Mesenchymal stem cell (in vitro differentiated cells and primary cell): ENCODE data around the gene INPP5A.

Experiments used
- DNase-seq: peaks from one replicate; pipeline ENCODE4 v3.0.0-alpha.2; 2013
- H2AFZ ChIP-seq: one replicate; pipeline ENCODE4 v1.6.1; 2013; ENCODE audit warnings: low read depth, mild to moderate bottlenecking, control low read depth, inconsistent platforms, low read length, moderate library complexity
- H2AK5ac ChIP-seq: 2 replicates; pipeline ENCODE4 v1.6.1; 2013; ENCODE audit warnings: low read length, moderate library complexity, mild to moderate bottlenecking, inconsistent platforms; ENCODE audit not compliant: severe bottlenecking
- H2BK120ac ChIP-seq: one replicate; pipeline ENCODE4 v1.6.1; 2013; ENCODE audit warnings: low read depth, mild to moderate bottlenecking, inconsistent platforms, low read length, moderate library complexity
- H2BK12ac ChIP-seq, 2 experiments: one replicate each; pipeline ENCODE4 v1.6.1; 2013; ENCODE audit warnings: inconsistent platforms in 2 of 2, low read length in 2 of 2, mild to moderate bottlenecking in 2 of 2, moderate library complexity in 2 of 2, control low read depth in 1 of 2
- H2BK15ac ChIP-seq: one replicate; pipeline ENCODE4 v1.6.1; 2013; ENCODE audit warnings: mild to moderate bottlenecking, low read depth, inconsistent platforms; ENCODE audit not compliant: poor library complexity, severe bottlenecking
- H2BK5ac ChIP-seq: 2 replicates; pipeline ENCODE4 v1.6.1; 2013; ENCODE audit warnings: low read depth, mild to moderate bottlenecking, low read length, control low read depth, inconsistent platforms; ENCODE audit not compliant: poor library complexity, severe bottlenecking
- H3K14ac ChIP-seq, 2 experiments: one replicate each; pipeline ENCODE4 v1.6.1; 2013; ENCODE audit warnings: inconsistent platforms in 2 of 2, low read length in 2 of 2, control low read depth in 1 of 2, mild to moderate bottlenecking in 1 of 2, moderate library complexity in 1 of 2
- H3K18ac ChIP-seq, 2 experiments: one replicate each; pipeline ENCODE4 v1.6.1; 2013; ENCODE audit warnings: inconsistent platforms in 2 of 2, low read length in 2 of 2, control low read depth in 1 of 2, low read depth in 1 of 2, mild to moderate bottlenecking in 1 of 2
- H3K23ac ChIP-seq, 2 experiments: one replicate each; pipeline ENCODE4 v1.6.1; 2013; ENCODE audit warnings: inconsistent platforms in 2 of 2, low read length in 2 of 2, mild to moderate bottlenecking in 2 of 2, moderate library complexity in 2 of 2, control low read depth in 1 of 2
- H3K27ac ChIP-seq: 2 replicates; pipeline ENCODE4 v1.5.1; 2013; ENCODE audit warnings: mild to moderate bottlenecking, moderate library complexity, low read length, control low read depth, inconsistent platforms; ENCODE audit not compliant: poor library complexity, severe bottlenecking
- H3K27me3 ChIP-seq, 2 experiments: 2 replicates each; pipeline versions ENCODE4 v1.6.1 to v1.7.0; 2013; ENCODE audit warnings: low read length in 2 of 2, mild to moderate bottlenecking in 2 of 2, moderate library complexity in 2 of 2, control low read depth in 1 of 2, inconsistent platforms in 1 of 2; ENCODE audit not compliant: control insufficient read depth in 1 of 2, insufficient read depth in 1 of 2
- H3K36me3 ChIP-seq, 2 experiments: 2 replicates each; pipeline versions ENCODE4 v1.6.1 to v1.7.0; 2013; ENCODE audit warnings: low read length in 2 of 2, control low read depth in 1 of 2, inconsistent platforms in 1 of 2, low read depth in 1 of 2, mild to moderate bottlenecking in 1 of 2; ENCODE audit not compliant: insufficient read depth in 2 of 2, control insufficient read depth in 1 of 2
- H3K4ac ChIP-seq, 2 experiments: one replicate each; pipeline ENCODE4 v1.6.1; 2013; ENCODE audit warnings: inconsistent platforms in 2 of 2, low read length in 2 of 2, mild to moderate bottlenecking in 2 of 2, moderate library complexity in 2 of 2, control low read depth in 1 of 2, low read depth in 1 of 2
- H3K4me1 ChIP-seq: 2 replicates; pipeline ENCODE4 v1.6.1; 2013; ENCODE audit warnings: low read depth, low read length, control low read depth; ENCODE audit not compliant: control insufficient read depth, insufficient read depth
- H3K4me2 ChIP-seq: 2 replicates; pipeline ENCODE4 v1.6.1; 2013; ENCODE audit warnings: low read length, mild to moderate bottlenecking, inconsistent platforms; ENCODE audit not compliant: poor library complexity, severe bottlenecking
- H3K4me3 ChIP-seq, 2 experiments: 2 replicates each; pipeline versions ENCODE4 v1.5.1 to v1.7.0; 2013; ENCODE audit warnings: low read length in 2 of 2, mild to moderate bottlenecking in 2 of 2, control low read depth in 1 of 2, low read depth in 1 of 2; ENCODE audit not compliant: insufficient read depth in 1 of 2
- H3K79me1 ChIP-seq: replicated peaks from 2 replicates; pipeline ENCODE4 v1.6.1; 2013; ENCODE audit warnings: mild to moderate bottlenecking, control low read depth, low read length, inconsistent platforms; ENCODE audit not compliant: poor library complexity, severe bottlenecking
- H3K9ac ChIP-seq: 2 replicates; pipeline ENCODE4 v1.7.0; 2013; ENCODE audit warnings: mild to moderate bottlenecking, low read length, moderate library complexity
- H3K9me3 ChIP-seq: 2 replicates; pipeline ENCODE4 v1.7.0; 2013; ENCODE audit warnings: mild to moderate bottlenecking, low read length; ENCODE audit not compliant: control insufficient read depth
- H4K8ac ChIP-seq: one replicate; pipeline ENCODE4 v1.6.1; 2013; ENCODE audit warnings: inconsistent platforms, mild to moderate bottlenecking, low read length, moderate library complexity
- H4K91ac ChIP-seq: one replicate; pipeline ENCODE4 v1.6.1; 2013; ENCODE audit warnings: mild to moderate bottlenecking, low read length, inconsistent platforms
- WGBS: methylation state at CpG from one replicate; pipeline ENCODE4 v1.1.7; 2013; ENCODE audit warnings: mixed read lengths; 5-methylcytosine and 5-hydroxymethylcytosine counted together

The INPP5A gene

GRCh38 chr10:132788831-132789219, 251.2 kb downstream of the INPP5A start:
- no peak overlapping the region for H2AK5ac ChIP-seq
- peaks cover 63 to 80% of the 10 kb centered on the region in 2 experiments for H3K27me3 ChIP-seq
- no peak overlapping the region for H3K23ac ChIP-seq
- peaks cover 0 to 7% of the 10 kb centered on the region in 2 experiments for H3K36me3 ChIP-seq
- no peak overlapping the region for H2AFZ ChIP-seq
- H2BK15ac ChIP-seq: no peak overlapping the region
- H3K18ac ChIP-seq: no peak overlapping the region
- no peak overlapping the region for H3K27ac ChIP-seq
- H4K8ac ChIP-seq: no peak overlapping the region
- H3K9ac ChIP-seq: no peak overlapping the region
- H2BK12ac ChIP-seq: no peak overlapping the region
- no peak overlapping the region for H3K4me3 ChIP-seq
- no peak for DNase-seq
- H3K14ac ChIP-seq: no peak overlapping the region
- peaks cover 38% of the 10 kb centered on the region for H3K4me1 ChIP-seq
- no peaks in the 10 kb centered on the region for H3K9me3 ChIP-seq
- no peak overlapping the region for H2BK5ac ChIP-seq
- 6% methylated on average over 26 of the region's 30 CpGs for WGBS
- no peak overlapping the region for H2BK120ac ChIP-seq
- H4K91ac ChIP-seq: no peak overlapping the region
- H3K79me1 ChIP-seq: no peaks in the 10 kb centered on the region
- H3K4me2 ChIP-seq: peak overlapping the region; percentile 50
- no peak overlapping the region for H3K4ac ChIP-seq

- Histone ChIP-seq H2AK5ac (no peak overlapping the region), H4K8ac (no peak overlapping the region), H3K18ac (no peak overlapping the region), H2AFZ (no peak overlapping the region), H3K27ac (no peak overlapping the region), H3K36me3 (no peaks in the 10 kb centered on the region), H3K23ac (no peak overlapping the region), H4K91ac (no peak overlapping the region), H3K9me3 (no peaks in the 10 kb centered on the region), H2BK120ac (no peak overlapping the region), H3K4me2 (no peak overlapping the region), H3K9ac (no peak overlapping the region), H3K4me1 (peaks cover 36% of the 10 kb centered on the region), H2BK5ac (no peak overlapping the region), H3K14ac (no peak overlapping the region), H2BK15ac (no peak overlapping the region), H3K79me1 (no peaks in the 10 kb centered on the region), H3K27me3 (peaks cover 57 to 77% of the 10 kb centered on the region in 2 experiments), H2BK12ac (no peak overlapping the region), H3K4ac (no peak overlapping the region), H3K4me3 (no peak overlapping the region)
- no peak for DNase-seq
- 82% methylated on average over 15 of the region's 15 CpGs for WGBS
These were observed 252.1 kb downstream of the INPP5A start for GRCh38 chr10:132789659-132790148.

- no peak overlapping the region for H3K27ac ChIP-seq
- H3K9me3 ChIP-seq: no peaks in the 10 kb centered on the region
- no peak overlapping the region for H2BK15ac ChIP-seq
- no peak overlapping the region for H3K14ac ChIP-seq
- H2AK5ac ChIP-seq: no peak overlapping the region
- no peaks in the 10 kb centered on the region for H3K79me1 ChIP-seq
- no peak overlapping the region for H3K4ac ChIP-seq
- H3K4me1 ChIP-seq: peaks cover 31% of the 10 kb centered on the region
- H2BK5ac ChIP-seq: no peak overlapping the region
- no peak overlapping the region for H3K9ac ChIP-seq
- H2AFZ ChIP-seq: no peak overlapping the region
- DNase-seq: no peak
- no peak overlapping the region for H2BK120ac ChIP-seq
- no peak overlapping the region for H3K4me2 ChIP-seq
- no peak overlapping the region for H4K8ac ChIP-seq
- no peak overlapping the region for H2BK12ac ChIP-seq
- H3K4me3 ChIP-seq: no peak overlapping the region
- H4K91ac ChIP-seq: no peak overlapping the region
- H3K23ac ChIP-seq: no peak overlapping the region
- H3K18ac ChIP-seq: no peak overlapping the region
- WGBS: 81% methylated on average over 7 of the region's 7 CpGs
- no peaks in the 10 kb centered on the region for H3K36me3 ChIP-seq
- peaks cover 55 to 78% of the 10 kb centered on the region in 2 experiments for H3K27me3 ChIP-seq
These were observed 252.9 kb downstream of the INPP5A start for GRCh38 chr10:132790470-132790869.

GRCh38 chr10:132790934-132791829, 253.6 kb downstream of the INPP5A start:
- Histone ChIP-seq H3K36me3 (no peaks in the 10 kb centered on the region), H4K91ac (no peak overlapping the region), H3K9ac (no peak overlapping the region), H3K9me3 (no peaks in the 10 kb centered on the region), H3K79me1 (no peaks in the 10 kb centered on the region), H3K4me3 (no peak overlapping the region), H3K27ac (no peak overlapping the region), H2BK15ac (no peak overlapping the region), H3K23ac (no peak overlapping the region), H2BK120ac (no peak overlapping the region), H2BK12ac (no peak overlapping the region), H3K4ac (no peak overlapping the region), H3K4me1 (peaks cover 28% of the 10 kb centered on the region), H4K8ac (no peak overlapping the region), H2AK5ac (no peak overlapping the region), H2AFZ (no peak overlapping the region), H3K27me3 (peaks cover 55 to 79% of the 10 kb centered on the region in 2 experiments), H3K18ac (no peak overlapping the region), H3K4me2 (no peak overlapping the region), H2BK5ac (no peak overlapping the region), H3K14ac (no peak overlapping the region)
- no peak for DNase-seq
- 85% methylated on average over 30 of the region's 31 CpGs for WGBS
